Measurements from ENCODE around the gene CHAT.

DNA sequence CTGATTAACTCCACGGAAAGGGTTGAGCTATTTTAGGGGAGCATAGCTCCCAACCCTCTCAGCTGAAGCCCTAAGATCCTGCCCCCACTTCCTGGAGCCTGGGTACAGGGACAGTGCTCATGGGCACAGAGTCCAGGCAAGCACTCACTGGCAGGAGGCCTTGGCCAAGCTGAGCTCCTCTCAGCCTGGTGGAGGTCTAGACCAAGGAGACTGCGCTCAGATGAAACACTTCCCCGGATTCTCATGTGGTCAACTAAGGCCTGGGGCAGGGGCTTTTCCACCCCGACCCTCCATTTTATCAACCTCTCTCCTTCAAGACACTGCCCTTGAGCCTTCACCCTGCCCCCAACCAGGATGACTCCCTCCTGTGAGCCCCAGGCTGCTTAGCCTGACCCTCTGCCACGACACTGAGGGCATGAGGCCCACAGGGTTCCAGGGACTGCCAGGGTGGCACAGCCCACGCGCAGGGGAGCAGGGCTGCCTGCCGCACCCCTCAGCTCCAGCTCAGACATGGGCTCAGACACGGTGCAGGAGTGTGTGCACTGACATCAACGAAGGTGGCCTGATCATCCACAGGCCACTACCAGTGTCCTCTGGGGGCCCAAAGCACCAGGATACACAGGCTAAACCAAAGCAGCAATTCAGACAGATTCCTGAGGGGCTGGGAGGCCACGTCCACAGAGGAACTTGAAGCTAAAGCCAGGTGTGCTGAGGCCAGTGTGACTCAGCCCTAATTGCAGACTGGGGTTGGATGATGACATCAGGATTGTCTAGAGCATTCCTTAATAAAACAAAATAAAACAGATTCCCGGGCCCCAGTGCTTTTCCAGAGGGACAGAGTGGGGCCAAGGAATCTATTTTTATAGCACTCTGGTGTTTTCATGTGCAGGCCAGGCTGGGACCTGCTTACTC lies 18.8 kb downstream of the CHAT start:
- TF ChIP-seq EP300 (IDR thresholded peaks at IDR 0.05), result no peak
- TF ChIP-seq, protein P1, sequence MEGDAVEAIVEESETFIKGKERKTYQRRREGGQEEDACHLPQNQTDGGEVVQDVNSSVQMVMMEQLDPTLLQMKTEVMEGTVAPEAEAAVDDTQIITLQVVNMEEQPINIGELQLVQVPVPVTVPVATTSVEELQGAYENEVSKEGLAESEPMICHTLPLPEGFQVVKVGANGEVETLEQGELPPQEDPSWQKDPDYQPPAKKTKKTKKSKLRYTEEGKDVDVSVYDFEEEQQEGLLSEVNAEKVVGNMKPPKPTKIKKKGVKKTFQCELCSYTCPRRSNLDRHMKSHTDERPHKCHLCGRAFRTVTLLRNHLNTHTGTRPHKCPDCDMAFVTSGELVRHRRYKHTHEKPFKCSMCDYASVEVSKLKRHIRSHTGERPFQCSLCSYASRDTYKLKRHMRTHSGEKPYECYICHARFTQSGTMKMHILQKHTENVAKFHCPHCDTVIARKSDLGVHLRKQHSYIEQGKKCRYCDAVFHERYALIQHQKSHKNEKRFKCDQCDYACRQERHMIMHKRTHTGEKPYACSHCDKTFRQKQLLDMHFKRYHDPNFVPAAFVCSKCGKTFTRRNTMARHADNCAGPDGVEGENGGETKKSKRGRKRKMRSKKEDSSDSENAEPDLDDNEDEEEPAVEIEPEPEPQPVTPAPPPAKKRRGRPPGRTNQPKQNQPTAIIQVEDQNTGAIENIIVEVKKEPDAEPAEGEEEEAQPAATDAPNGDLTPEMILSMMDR (IDR thresholded peaks at IDR 0.05), result no peak
- TF ChIP-seq POLR2AphosphoS5 (IDR thresholded peaks at IDR 0.05), result no peak
- TF ChIP-seq POLR2A (IDR thresholded peaks at IDR 0.05), result no peak

Data from gastroesophageal sphincter (tissue), 3 donors.